HG02610 (cell line): Measurements from ENCODE around the gene DCC.

ENCODE experiments used
- ATAC-seq: cut with Tn5 transposase; IDR thresholded peaks from one replicate; pipeline ENCODE4 v1.9.1; 2021; ENCODE audit warnings: mild to moderate bottlenecking, moderate library complexity; ENCODE audit not compliant: unreplicated experiment

The DCC gene

DNA sequence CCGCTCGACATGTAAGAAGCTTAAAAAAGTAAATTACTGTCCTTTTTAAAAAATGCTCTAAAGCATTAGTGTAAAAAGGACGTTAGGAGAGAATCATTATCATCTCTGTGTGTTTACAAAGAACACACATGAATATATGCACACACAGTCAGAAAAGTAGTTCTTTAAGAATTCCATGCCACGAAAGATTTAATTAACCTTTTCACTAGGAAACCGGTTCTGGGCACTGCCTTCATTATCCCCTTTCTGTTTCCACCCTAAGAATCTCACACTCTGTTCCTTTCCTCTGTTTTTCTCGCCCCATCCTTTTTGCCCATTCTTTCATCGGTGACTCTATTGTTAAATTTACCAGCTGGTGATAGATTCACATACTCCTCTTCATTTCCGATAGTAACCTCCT, 338.6 kb downstream of the DCC start:
- ATAC-seq: no peak

DNA sequence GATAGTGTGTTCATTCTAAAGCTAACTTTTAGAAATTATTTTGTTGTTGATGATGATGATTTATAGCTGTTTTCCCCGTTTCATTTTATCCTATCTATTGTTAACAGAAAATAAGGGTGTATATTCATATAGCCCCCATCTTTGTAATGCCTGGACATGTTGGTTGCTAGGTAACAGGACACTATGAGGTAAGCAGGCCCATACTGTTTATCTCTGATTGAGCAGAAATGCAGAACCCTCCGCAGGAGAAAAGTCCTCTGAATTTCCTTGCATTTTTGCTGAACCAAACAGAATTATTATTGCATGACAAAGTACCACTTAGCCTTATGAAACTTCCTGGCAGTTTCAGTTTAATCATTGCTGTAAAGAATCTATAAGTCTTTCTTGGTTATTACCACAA, 339.4 kb downstream of the DCC start:
- no peak for ATAC-seq

DNA sequence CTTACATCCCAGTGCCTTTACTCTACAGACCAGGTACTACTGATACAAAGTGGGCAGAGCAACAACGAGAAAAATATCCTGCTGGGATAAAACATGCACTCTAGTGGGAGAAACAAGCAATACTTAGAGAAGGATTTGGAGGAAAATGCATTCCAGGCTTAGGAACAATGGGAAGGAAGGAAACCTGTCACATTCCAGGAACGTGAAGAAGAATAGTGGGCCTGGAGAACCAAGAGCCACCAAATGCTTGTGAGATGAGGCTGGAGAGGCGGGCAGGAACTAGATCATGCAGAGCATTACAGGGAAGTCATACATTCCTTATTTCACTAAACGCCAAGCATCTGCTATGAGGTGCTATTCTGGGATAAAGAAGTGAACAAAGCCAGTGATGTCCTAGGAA, 342.3 kb downstream of the DCC start:
- no peak for ATAC-seq

DNA sequence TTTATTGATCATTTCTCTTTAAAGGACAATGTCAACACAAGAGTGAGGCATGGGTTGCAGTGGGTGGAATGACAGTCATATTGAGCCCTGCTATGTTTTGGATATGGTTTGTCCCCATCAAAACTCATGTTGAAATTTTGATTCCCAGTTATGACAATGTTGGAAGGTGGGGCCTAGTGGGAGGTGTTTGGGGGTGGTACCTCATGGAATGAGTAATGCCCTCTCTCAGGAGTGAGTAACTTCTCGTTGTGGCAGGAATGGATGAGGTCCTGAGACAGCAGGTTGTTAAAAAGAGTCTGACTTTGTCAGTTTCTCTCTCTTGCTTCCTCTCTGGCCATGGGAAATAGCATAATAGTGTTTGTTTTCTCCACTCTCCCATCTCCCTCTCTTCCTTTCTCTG, 345.3 kb downstream of the DCC start:
- ATAC-seq: no peak

DNA sequence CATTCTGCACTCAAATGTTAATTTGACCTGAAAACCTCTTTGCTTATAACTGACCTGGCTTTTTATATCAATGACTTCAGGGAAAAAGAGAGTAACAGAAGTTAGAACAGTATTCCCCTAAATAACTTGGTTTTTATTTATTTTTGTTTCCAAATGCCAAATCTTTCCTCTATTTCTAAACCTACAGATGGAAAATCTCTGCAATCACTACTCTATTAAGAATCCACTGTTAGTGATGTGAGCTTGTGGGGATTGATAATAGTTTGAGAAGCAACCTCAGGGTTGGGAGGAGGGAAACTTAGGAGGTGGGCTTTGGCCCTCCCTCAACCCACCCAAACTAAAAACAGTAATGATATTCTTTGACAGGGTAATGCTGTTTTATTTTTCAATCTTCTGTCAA, 351.8 kb downstream of the DCC start:
- ATAC-seq: no peak

DNA sequence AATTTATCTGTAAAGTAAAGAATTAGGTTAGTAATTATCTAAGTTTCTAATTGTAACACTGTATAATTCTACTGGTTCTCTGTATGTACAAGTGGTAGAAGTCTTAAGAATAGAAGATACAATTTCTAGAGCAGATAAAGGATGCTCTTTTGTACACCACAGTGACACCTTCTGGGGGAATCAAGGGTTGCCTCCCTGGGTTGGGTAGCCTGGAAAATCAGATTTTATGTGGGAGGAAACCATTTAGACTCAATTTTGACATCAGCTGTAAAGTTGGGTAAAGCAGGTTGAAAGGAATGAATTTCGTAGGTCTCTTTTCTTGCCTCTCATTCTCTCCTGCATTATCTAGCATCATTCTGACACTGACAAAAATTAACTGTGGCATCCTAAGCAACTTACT, 354.8 kb downstream of the DCC start:
- ATAC-seq: no peak

DNA sequence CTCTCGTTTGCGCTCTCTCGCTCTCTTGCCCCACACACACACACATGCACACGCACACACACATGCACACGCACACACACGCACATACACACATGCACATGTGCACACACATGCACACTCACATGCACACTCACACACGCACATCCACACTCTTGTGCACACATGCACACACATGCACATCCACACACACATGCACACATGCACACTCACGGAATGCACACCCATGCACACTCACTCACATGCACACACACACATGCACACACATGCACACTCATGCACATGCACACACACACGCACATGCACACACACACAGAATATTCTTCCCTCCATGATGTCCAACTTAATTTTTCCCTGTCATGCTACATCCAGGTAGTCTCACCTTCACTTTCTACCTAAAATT, 360.1 kb downstream of the DCC start:
- ATAC-seq: no peak

DNA sequence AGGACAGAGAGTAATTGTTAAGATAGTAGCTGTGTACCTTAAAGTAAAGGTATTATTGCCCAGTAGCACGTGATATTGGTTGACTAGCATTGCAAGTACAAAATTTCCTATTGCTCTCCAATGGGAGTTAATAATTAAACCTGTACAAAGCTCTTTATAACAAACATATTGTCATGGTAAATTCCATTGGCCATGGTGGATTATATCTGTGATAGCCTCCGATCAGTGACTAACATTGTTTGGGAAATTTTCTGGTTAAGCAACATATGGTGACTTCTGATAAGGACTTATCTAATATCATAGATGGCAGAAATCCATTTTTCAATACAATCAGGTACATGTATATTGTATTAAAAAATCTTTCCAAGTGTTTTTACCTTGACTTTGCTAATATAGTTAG, 360.8 kb downstream of the DCC start:
- ATAC-seq: no peak

DNA sequence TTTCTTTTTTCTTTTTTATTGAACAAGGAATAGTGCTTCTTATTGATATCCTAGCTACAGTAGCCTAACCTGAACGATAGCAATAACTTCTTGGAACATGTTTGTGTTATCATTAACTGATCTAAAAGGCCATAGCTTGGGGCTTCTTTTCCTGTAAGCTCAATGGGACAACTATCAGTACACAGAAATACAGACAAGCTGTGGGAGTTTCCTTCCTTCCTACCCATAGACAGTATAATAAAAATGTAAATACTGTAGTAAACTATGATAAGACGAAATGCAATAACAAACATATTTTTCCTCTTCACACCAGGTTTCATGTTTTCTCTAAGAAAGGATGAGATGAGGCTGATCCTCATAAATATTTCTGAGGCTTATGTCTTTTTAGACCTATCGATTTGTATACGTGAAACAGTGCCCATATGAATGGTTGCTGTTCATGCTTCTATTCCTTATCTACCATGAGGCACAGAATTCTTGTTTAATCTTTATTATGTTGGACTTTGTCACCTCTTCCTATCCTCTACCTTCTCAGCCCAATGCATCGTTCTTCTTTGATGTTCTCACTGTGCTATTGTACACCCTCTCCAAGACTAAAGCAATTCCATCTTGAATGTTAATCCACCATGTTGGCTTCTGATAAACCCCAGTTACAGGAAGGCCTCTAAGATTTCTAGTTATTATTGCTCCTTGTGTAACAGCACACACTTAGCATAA, 361.4 kb downstream of the DCC start:
- ATAC-seq: no peak

DNA sequence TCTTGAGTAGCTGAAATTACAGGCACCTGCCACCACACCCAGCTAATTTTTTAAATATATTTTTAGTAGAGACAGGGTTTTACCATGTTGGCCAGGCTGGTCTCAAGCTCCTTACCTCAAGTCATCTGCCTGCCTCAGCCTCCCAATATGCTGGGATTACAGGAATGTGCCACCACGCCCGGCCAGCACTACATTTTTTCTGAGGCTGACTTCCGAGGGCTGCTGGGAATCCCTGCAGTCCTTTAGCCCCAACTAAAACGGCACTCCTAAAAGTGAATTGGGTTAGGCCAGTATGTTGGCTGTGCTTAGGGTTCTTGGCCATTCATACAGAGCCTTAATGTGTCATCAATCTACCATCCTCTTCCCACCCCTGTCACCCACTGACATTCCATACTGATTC, 375.4 kb downstream of the DCC start:
- no peak for ATAC-seq

DNA sequence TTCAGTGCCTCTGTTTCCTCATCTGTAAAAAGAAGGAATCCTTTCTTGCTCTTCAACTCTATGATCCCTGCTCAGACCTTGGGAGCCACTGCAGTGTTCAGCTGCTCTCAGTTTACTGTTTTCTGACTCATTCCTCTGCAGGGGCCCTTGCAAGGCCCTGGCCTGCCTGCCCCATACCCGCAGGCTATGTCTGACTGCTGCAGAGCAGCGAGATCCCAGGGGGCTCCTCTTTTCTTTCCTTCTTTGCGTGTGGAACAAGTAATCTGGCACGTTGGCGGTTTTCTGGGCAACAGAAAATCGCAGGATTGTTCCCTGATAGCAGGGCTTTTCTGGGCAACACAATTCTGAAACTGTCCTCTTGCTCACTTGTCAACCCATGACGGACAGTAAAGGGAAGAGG, 376.0 kb downstream of the DCC start:
- ATAC-seq: no peak

DNA sequence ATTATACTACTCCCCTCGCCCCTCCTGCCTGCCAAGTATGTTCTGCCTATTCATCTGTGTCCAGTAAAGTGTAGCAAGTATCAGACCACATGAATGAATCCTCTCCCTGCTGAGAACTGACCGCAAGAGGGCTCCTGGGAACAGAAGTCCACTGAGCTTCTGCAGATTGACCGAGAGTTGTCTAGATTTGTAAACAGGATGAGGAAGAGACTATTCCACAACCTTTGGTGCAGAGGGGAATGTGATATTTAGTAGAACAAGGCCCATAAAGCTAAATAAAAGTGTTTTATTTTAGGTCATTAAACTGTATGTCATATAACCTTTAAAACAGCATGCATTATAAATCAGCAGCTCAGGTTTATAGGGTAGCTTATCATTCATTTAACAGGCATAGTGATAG, 377.0 kb downstream of the DCC start:
- no peak for ATAC-seq

DNA sequence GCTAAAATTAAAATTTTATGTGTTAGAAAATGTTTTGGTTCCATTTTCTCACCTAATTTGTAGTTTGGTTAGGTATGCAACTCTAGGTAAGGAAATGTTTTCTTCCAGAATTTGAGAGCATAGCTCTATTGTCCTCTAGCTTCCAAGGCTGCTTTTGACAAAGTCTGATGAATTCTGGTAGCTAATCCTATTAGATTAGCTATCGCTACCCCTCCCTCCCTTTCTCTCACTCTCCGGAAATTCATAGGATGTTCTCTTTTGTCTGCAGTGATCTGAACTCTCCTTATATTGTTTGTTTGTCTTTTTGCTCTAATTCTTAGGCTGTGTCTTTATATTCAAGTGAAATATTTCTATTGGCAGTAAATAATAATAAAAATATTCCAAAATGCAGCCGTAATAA, 382.9 kb downstream of the DCC start:
- ATAC-seq: no peak

DNA sequence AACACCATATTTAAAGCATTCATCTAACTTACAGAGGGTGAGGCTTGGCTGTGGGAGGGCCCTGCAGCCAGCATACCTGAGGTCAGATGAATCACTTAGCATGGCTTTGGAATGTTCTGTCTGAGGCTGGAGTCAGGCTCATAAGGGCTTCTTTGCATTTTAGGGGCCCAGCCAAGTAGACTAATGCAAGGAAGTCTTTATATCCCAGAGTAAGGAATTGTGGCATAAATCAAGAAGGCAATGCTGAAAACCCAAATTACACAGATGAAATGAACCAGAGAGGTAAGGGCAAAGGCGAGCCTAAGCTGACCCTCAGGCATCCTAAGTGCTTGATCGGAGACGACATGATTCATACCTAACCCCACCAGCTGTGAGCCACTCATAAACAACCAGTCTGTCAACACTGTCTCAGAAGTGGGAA, 383.6 kb downstream of the DCC start:
- ATAC-seq: no peak

DNA sequence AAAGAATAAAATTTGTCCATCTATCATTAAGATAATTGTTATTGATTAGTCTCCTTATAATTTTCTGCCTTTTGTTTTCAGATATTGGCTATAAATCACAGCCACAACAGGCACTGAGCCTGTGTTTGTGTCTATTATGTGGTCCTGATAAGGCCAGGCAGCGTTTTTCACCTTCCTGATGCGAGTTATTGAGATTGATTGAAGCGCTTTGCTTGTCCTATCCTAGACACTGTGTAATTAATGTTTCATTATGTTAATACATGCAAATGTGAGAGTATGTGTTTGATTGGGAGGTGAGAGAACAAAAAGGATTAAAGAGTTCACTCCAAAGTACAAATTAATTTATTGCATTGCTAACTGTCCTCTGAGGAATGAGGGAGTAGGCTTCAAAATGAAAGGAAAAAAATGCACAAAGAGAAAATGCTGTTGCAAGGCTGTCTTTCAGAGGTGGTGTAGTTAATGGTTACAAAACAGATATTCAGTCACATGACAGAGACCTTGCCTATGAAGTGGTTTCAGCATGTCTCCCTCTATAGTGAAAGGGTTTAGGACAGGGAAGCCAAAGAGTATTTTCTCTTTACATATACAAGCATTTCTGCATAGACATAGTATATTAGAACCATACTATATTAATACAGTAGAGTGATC, 391.1 kb downstream of the DCC start:
- no peak for ATAC-seq

DNA sequence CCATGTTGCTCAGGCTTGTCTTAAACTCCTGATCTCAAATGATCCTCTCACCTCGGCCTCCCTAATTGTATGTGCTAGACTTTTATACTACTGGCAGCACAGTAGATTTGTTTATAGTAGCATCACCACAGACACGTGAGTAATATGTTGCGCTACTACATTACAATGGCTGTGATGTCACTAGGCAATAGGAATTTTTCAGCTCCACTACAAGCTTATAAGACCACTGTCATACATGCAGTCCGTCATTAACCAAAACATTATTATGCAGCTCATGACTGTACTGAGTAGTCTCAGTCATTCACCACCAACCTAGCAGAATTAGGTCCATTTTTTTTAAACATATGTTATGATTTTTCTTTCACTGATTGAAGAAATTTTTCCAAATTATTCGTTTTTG, 398.9 kb downstream of the DCC start:
- ATAC-seq: no peak

DNA sequence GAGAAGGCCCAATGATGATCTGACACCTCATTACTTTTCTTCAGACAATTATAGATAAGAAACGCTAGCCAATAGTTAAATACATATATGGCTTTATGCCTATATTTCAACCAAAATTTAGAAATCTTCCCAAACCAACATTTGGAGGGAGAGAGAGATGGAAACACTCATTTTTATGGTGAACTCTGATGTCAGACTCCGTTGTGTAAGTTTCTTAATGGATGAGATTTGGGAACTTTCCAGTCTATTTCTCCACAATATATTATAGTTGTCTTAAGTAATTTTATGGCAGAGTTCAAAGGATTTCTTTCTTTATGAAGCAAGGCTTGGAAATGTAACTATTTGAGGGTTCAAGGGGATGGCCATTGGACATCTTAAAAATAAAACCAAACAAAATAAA, 407.0 kb downstream of the DCC start:
- ATAC-seq: no peak

DNA sequence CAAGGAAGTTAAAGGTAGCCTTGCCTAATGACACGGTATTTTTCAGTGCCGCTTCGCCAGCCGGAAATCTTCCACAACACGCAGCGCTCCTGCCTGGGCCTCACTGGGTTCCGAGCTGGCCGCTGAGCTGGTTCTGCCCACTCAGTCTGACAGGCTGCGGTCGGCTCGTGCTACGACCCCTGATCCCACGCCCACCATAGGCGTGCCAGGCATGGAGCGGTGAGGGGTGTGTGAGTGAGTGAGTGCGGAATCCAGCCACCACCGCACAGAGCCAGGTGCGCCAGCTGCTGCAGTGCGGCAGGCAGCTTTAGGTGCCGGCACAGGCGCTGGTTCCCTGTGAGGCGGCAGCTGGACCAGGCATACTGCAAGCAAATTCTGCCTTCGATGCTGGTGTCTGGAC, 407.9 kb downstream of the DCC start:
- no peak for ATAC-seq

DNA sequence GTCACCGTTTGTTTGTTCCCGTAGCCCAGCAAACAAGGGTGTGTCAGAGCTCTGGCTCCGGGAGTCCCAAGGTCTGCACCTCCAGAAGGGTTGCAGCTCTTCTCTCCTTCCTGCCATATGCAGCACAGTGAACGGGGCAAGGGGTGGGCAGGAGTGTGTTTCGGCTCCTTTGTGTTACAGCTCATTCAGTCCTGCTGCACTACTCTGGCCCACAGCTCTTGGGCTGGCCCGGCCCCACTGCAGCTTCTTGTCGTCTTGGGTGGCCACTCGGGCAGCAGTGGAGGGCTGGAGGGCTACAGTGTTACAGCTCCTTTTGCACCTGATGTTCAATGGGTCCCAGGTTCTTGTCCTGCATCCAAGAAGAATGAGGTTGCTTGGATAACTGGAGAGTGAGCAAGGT, 408.3 kb downstream of the DCC start:
- no peak for ATAC-seq

DNA sequence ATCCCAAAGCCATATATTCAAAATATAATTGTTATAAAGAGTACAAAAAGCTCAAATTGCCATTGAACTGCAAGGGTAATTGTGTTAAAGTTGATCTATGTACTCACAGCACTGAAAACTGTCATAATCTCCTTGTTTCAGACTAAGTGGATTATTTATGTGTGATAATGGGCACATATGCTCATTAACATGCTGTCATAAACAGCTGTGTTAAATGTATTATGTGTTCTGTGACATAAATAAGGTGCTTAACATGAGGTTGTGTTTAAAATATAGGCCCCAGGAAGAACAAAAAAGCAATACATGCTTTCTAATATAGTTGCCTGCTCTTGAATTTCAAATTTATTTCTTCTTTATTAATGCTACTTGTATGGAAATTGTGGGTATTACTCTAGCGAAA, 409.5 kb downstream of the DCC start:
- ATAC-seq: no peak

DNA sequence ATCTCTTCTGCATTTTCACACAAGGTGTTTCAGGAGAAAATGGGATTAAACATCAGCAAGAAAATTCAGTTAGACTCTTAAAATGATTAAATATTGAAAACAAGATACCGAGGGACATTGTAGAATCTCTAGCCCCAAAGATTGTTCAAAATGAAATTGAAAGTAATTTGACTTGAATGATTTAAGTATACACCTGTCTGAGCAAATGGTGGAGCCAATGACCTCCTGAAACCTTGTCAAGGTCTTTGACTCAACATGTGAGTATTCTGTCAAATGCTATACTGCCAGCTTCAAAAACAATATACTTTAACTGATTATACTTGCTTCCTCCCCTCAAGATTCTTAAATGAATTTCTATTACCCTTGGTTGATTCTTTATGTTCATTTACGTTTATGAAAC, 411.0 kb downstream of the DCC start:
- no peak for ATAC-seq

DNA sequence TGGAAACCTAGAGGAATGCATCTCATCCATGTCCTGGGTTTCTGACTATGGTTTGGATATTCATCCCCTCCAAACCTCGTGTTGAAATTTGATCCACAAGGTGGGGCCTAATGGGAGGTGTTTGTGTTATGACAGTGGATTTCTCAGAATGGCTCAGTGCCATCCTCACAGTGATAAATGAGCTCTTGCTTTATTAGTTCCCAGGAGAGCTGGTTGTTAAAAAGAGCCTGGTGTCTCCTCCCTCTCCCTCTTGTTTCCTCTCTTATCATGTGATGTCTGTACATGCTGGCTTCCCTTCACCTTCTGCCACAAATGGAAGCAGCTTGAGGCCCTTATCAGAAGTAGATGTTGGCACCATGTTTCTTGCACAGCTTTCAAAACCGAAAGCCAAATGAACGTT, 424.3 kb downstream of the DCC start:
- ATAC-seq: no peak

DNA sequence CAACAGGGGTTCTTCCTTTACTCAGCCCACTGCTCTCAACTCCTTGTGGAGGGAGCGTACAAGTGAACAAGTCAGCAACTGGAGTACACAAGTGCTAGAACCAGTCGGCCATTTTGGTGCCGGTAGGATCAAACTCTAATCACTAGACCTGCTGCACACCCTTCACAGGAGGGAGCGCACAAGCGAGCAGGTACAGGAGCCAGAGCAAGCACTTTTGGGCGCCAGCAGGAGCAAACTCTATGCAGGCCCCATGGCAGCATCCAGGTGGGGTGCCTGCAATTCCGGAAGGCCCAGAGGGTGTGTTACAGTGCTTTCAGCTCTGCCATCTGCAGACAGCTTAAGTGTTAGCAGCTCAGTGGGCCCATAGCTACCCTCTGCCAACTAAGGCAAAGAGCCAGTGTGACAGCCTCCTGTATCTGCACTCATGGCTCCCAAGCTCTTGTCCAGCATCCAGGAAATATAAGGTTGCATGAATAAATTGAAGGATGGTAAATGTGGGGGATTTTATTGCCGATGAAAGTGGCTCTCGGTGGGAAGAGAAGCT, 426.1 kb downstream of the DCC start:
- no peak for ATAC-seq
